ENCODE measurements around the gene ABCC3. TPM values are rescaled to one million over a fixed set of nuclear protein-coding genes. Genes with fewer than 3 reads are reported as not detected.

The ABCC3 gene
- total and polyA plus RNA-seq, 2 of the 8 experiments (the other 6 are each of a cell fraction or from before 2014, with no cell fraction given) = 0.35 to 0.37 TPM

DNA sequence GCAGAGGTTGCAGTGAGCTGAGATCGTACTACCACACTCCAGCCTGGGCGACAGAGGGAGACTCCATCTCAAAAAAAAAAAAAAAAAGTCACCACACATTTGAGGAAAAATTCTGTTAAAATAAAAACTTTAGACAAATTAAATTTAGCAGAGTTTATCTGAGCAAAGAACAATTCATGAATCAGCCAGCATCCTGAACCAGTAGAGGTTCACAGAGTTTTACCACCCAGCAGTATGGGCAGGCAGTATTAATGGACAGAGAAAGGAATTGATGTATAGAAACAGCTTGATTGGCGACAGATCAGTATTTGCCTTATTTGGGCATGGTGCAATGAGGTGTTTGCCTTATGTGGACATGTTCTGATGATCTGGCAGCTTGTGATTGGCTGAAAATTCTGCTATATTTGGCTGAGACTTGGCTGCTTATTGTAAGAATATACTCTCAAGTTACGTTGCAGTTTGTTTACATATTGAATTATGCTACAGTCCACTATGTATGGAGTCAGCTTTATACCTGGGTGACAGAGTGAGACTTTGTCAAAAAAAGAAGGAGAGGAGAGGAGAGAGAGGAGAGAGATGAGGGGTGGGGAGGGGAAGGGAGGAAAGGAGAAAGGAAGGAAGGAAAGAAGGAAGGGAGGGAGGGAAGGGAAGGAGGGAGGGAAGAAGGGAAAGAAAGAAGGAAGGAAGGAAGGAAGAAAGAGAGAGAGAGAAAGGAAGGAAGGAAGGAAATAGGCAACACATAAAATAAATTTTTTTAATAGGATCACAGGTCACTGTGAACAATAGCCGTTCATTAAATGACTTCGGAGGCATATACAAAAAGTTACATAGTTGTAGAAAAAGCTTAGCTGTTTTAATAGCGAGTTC, 14.6 kb downstream of the ABCC3 start:
- no peaks in the 10 kb centered on the region for H3K23me2 ChIP-seq (ENCODE audit: low read depth, low read length)
- no peak overlapping the region for H2BK20ac ChIP-seq (ENCODE audit: low read length)
- TF ChIP-seq TBP (IDR thresholded peaks at IDR 0.05; ENCODE audit: low read depth, low read length) = no peak
- no peak for TF ChIP-seq CHD1 (IDR thresholded peaks at IDR 0.05; ENCODE audit: low read depth, low read length)
- TF ChIP-seq SRF (IDR thresholded peaks at IDR 0.05; ENCODE audit: low read depth, low read length) = peak; percentile 95
- TF ChIP-seq EZH2 (IDR thresholded peaks at IDR 0.05; ENCODE audit: low read depth, low read length, severe bottlenecking) = no peak
- TF ChIP-seq RAD21 (IDR thresholded peaks at IDR 0.05 in 1 of 2, conservative IDR thresholded peaks at IDR 0.05 in 1 of 2; ENCODE audit: low read depth in 2 of 2, low read length in 2 of 2) = no peak
- 0 out of 2 replicates have a peak, but pooled peaks have one; percentile 23 for TF ChIP-seq CREB1 (IDR thresholded peaks at IDR 0.05)
- no peak for TF ChIP-seq NANOG (IDR thresholded peaks at IDR 0.05; ENCODE audit: insufficient read depth, low read depth, low read length, poor library complexity, severe bottlenecking)
- H3K18ac ChIP-seq (ENCODE audit: extremely low read depth, low read length) = no peak overlapping the region
- H4K20me1 ChIP-seq (replicated peaks in 1 of 2; ENCODE audit: control insufficient read depth in 1 of 2, insufficient read depth in 2 of 2, low read length in 2 of 2) = no peaks in the 10 kb centered on the region
- H3K27ac ChIP-seq (ENCODE audit: low read depth, low read length) = no peak overlapping the region
- H3K4ac ChIP-seq (replicated peaks; ENCODE audit: insufficient read length, low read depth, low read length) = no peak overlapping the region
- no peak overlapping the region for H3K56ac ChIP-seq (replicated peaks; ENCODE audit: insufficient read length, low read depth, low read length)
- no peaks in the 10 kb centered on the region for H3K79me2 ChIP-seq (ENCODE audit: control insufficient read depth in 1 of 2, insufficient read depth in 2 of 2, low read length in 2 of 2)
- FAIRE-seq = no peak
- no peaks in the 10 kb centered on the region for H3K27me3 ChIP-seq (replicated peaks in 1 of 4; ENCODE audit: control insufficient read depth in 3 of 4, extremely low read depth in 1 of 4, insufficient read depth in 3 of 4, low read length in 3 of 4)
- no peak overlapping the region for H3K4me2 ChIP-seq (ENCODE audit: insufficient read depth in 1 of 2, low read depth in 2 of 2, low read length in 2 of 2)
- H3K14ac ChIP-seq (ENCODE audit: insufficient read length) = no peak overlapping the region
- no peak overlapping the region for H3K23ac ChIP-seq (ENCODE audit: insufficient read length)
- POLR2A ChIA-PET (ENCODE audit: partially characterized antibody) = interaction anchor here (0.7 kb wide), 1 partner anchor 10 kb away, joined by 3 read pairs; no protein-coding TSS in a partner anchor
- no peak overlapping the region for H4K5ac ChIP-seq (ENCODE audit: insufficient read length, low read depth, low read length)
- H4K91ac ChIP-seq (replicated peaks; ENCODE audit: insufficient read length, low read length) = no peak overlapping the region
- CTCF ChIA-PET (ENCODE audit: partially characterized antibody) = interaction anchor here (0.6 to 5.3 kb wide), 13 partner anchors 10 to 352 kb away, joined by 3 to 26 read pairs (median 6); no protein-coding TSS in a partner anchor
- H3K36me3 ChIP-seq (ENCODE audit: control insufficient read depth in 2 of 4, insufficient read depth in 4 of 4, low read length in 3 of 4) = no peaks in the 10 kb centered on the region
- H3K9me3 ChIP-seq (ENCODE audit: insufficient read depth in 2 of 2, low read depth in 1 of 2, low read length in 1 of 2) = no peaks in the 10 kb centered on the region; a peak in 1 of 4 replicates
- no peaks in the 10 kb centered on the region for H3K4me1 ChIP-seq (replicated peaks in 1 of 4; ENCODE audit: control insufficient read depth in 3 of 4, insufficient read depth in 4 of 4, low read length in 3 of 4)
- no peak overlapping the region for H2BK5ac ChIP-seq (ENCODE audit: low read depth, low read length)
- no peak overlapping the region for H2BK120ac ChIP-seq (replicated peaks; ENCODE audit: low read depth, low read length)
- no peaks in the 10 kb centered on the region for H3K79me1 ChIP-seq (ENCODE audit: low read depth, low read length)
- no peak overlapping the region for H3K4me3 ChIP-seq (ENCODE audit: extremely low read depth in 1 of 4, insufficient read depth in 2 of 4, low read depth in 3 of 4, low read length in 4 of 4)
- no peak overlapping the region for H2AK5ac ChIP-seq (ENCODE audit: low read depth, low read length)
- no peak for DNase-seq (ENCODE audit: low read depth in 1 of 2, low spot score in 2 of 2)
- H2BK15ac ChIP-seq (ENCODE audit: low read length) = no peak overlapping the region
- no peak overlapping the region for H4K8ac ChIP-seq (ENCODE audit: extremely low read depth, insufficient read depth, low read length)
- 98% methylated on average over 7 of the region's 7 CpGs; no CpG with 5 or more reads in 1 of the 2 experiments for WGBS, 2 experiments (ENCODE audit: extremely low coverage in 1 of 2, insufficient coverage in 1 of 2, insufficient read length in 1 of 2, insufficient replicate concordance in 2 of 2, low coverage in 1 of 2, low lambda C conversion rate in 2 of 2, missing lambda C conversion rate in 1 of 2)
- H2AFZ ChIP-seq (ENCODE audit: low read length) = 0 out of 2 replicates have a peak overlapping the region, but pooled peaks have one; percentile 24
- H3K9ac ChIP-seq (replicated peaks in 1 of 4; ENCODE audit: extremely low read depth in 1 of 4, low read depth in 3 of 4, low read length in 3 of 4) = no peak overlapping the region
- H2BK12ac ChIP-seq (ENCODE audit: low read depth, low read length) = no peak overlapping the region

Measured in H1 (cell line).